HG03565 (cell line): Measurements from ENCODE around the gene PLA2G4D.

Experiments used
- ATAC-seq: cut with Tn5 transposase; IDR thresholded peaks from one replicate; pipeline ENCODE4 v1.9.1; 2021; ENCODE audit warnings: mild to moderate bottlenecking, moderate library complexity; ENCODE audit not compliant: unreplicated experiment

PLA2G4D gene

GRCh38 chr15:42128476-42128875, 34.1 kb upstream of the PLA2G4D start:
- no peak for ATAC-seq

DNA sequence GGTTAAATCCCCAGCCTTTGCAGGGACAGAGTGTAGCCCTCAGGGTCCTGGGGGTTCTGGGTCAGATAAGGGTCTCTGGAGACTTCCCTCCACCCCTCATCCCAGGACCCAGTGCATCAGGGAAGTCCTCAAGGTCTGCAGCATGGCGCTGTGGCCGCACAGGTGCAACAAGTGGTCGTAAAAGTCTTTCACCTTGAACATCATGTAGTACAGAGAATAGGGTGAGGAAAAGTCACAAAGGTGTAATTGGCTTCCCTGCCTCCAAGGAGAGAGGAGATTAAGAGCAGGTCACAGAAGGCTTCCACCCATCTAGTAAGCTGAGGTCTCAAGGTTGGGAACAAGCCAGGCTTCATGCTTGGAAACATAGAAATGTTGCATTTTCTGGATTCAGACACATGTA, 29.2 kb upstream of the PLA2G4D start:
- no peak for ATAC-seq

- ATAC-seq: no peak
Observed at GRCh38 chr15:42121682-42122081, 27.3 kb upstream of the PLA2G4D start.

DNA sequence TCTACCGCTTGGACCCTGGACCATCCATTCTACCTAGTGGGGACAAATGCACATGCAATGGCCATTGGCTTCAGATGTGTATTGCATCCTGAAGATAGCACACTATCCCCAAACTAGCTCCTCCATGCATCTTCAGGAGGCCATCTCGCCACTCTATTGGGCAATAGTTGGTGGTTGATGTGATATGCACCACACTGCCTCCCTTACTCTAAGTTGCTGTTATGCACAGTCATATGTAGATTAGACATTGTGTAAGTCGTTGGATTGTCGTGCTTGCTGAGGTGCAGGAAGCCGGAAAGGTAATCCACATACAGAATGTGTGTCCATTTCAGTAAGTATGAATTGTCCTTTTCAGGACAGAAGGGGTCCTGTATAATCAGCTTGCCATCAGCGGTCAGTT, 26.7 kb upstream of the PLA2G4D start:
- no peak for ATAC-seq

GRCh38 chr15:42120285-42120684, 25.9 kb upstream of the PLA2G4D start:
- ATAC-seq: no peak

- no peak for ATAC-seq
Observed at GRCh38 chr15:42119446-42119760, 25.0 kb upstream of the PLA2G4D start.

DNA sequence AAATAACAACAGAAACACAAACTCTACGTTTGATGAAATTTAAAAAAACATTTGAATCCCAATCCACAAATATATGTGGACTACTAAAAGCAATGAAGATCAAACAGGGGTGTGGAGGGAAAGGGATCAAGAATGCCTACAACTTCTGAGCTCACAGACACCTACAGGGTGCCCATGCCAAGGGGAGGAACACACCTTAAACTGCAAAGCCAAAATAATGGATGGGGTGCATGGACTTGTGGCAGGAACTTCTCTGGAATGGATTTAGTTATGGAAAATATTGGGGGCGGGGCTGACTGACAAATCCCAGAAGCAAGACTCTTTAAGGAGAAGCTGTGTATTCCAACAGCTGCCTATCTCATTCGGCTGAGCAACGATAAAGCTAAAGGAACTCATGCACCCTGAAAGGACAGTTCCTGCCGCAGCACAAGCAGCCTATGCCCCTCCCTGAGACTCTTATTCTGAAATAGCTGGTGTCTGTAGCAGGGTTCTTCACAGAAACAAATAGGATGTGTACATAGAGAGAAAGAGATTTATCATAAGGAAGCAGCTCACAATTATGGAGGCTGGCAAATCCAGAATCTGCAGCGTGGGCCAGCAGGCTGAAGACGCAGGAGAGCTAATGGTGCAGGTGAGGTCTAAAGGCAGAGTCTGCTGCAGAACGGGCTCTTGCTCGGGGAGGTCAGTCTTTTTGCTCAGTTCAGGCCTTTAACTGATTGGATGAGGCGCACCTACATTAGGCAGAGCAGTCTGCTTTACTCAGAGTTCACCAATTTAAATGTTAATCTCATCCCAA, 24.5 kb upstream of the PLA2G4D start:
- ATAC-seq: no peak

DNA sequence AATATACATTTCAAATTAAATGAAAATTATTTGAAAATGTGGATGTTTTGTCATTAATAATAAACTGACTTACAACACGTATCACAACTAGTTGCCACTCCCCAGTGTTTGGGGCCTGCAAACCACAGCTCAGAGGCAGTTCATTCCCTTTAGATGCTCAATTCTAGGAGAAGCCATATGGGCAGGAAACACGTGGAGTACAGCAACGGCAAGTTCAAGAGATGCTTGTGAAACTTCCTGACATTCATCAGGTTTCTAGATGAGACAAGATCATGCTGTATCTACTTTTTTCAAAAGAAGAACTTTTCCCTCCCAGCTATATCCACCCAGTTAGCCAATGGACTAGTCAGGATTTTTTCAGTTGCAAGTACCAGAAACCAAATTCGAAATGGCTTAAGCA, 17.6 kb upstream of the PLA2G4D start:
- ATAC-seq: no peak

DNA sequence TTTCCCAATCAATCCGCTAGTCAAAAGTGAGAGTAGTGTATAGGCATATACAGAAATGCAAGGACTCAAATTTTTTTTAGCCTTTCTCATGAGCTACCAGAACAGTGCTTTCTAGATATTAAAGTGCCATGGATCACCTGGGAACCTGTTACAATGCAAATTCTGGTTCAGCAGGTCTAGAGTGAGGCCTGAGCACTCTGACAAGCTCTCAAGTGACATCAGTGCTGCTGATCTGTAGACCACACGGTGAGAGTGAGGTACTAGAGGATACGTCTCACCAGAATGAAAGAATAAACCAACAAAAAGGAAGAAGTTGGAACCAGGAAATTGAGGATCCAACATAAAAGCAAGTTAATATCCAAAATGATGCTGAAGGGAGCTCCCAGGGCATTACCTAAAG, 16.0 kb upstream of the PLA2G4D start:
- no peak for ATAC-seq

DNA sequence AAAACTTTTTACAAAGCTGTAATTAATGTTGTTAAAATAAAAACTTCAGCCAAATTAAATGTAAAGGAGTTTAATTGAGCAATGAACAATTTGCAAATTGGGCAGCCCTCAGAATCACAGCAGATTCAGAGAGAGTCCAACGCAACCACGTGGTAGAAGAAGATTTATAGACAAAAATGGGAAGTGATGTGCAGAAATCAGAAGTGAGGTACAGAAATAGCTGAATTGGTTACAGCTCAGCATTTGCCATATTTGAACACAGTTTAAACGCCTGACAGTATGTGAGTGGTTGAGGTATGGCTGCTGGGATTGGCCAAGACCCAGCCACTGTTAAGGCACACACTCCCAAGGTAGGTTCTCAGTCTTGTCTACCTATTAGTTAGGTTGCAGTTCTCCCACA, 14.4 kb upstream of the PLA2G4D start:
- ATAC-seq: no peak

DNA sequence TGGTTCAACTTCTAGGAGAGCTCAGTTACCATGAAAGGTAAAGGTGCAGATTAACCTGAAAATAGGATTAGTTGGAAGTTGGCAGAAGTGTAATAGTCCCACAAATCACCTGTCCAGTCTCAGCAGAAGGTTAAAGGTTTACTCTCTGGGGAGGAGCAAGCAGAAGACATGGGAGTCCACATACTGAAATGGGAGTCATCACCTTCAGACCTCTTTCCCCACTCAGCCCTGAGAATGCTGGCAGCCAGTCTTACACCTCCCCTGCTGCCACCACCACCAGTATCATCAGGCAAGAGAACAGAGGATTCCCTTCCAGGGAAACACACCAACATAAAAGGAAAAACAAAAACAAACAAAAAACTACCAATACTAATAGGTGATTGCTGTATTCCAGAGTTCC, 13.8 kb upstream of the PLA2G4D start:
- ATAC-seq: no peak

GRCh38 chr15:42107473-42107872, 13.1 kb upstream of the PLA2G4D start:
- no peak for ATAC-seq

DNA sequence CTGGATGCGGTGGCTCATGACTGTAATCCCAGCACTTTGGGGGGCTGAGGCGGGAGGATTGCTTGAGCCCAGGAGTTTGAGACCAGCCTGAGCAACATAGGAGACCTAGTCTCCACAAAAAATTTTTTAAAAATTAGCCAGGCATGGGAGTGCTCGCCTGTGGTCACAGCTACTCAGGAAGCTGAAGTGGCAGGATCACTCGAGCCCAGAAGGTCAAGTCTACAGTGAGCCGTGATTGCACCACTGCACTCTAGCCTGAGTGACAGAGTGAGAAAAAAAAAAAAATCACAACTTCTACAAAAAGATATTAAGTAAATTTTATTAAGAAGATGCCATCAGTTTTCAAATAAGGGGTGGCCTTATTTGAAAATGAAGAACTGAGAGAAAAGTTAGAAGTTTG, 11.9 kb upstream of the PLA2G4D start:
- no peak for ATAC-seq

DNA sequence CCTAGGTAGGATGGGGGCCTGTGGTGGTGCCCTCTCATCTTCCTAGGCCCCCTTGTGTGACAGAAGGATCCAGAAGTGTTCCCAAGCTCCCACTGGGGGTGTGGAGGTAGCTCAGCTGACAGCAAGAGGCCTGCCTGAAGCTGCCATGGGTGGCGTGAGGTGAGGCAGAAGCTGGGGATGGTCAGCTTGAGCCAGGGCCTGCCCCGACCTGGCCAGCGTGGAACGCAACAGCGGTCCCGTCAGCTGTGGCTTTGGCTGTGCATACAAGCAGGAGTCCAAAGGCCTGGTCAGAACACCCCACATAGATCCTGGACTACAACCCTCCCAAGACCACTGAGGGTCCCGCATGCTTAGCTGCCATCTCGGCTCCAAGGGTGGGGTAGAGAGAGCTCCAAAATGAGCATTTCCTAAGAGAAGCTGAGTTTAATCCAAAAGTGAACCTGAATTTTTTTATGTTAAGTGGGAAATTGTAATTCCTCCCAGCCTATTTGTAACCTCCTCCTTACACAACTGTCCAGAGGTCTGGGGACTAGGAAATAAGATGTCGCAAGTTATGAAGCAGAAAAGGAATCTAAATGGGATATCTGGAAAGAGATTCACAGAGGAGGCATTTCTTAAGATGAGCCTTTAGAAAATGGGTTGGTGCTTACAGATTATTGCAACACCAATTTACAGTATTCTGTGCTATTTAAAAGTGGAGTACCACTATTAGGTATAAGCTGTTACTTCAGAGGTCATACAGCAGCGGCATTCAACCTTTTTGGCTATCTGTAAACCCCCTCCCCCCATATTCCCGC, 9.9 kb upstream of the PLA2G4D start:
- no peak for ATAC-seq

- no peak for ATAC-seq
Observed at GRCh38 chr15:42102646-42103235, 8.4 kb upstream of the PLA2G4D start.

DNA sequence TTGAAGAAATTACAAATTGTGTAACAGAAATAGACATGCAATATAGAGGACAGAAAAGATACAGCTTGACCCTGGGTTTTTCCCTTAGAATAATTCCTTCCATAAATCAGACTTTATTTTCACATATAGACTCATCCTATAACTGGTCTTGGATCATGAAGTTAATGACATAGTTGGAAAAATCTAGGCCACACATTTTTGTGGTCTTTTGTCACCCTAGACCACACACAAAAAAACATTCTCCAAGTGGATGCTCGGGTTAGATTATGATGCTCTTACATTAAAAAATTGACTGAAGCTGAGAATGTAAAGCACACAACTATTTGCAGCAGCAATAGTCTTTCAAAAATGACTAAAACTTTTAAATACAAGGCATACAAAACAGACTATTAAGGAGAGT, 7.5 kb upstream of the PLA2G4D start:
- ATAC-seq: no peak

DNA sequence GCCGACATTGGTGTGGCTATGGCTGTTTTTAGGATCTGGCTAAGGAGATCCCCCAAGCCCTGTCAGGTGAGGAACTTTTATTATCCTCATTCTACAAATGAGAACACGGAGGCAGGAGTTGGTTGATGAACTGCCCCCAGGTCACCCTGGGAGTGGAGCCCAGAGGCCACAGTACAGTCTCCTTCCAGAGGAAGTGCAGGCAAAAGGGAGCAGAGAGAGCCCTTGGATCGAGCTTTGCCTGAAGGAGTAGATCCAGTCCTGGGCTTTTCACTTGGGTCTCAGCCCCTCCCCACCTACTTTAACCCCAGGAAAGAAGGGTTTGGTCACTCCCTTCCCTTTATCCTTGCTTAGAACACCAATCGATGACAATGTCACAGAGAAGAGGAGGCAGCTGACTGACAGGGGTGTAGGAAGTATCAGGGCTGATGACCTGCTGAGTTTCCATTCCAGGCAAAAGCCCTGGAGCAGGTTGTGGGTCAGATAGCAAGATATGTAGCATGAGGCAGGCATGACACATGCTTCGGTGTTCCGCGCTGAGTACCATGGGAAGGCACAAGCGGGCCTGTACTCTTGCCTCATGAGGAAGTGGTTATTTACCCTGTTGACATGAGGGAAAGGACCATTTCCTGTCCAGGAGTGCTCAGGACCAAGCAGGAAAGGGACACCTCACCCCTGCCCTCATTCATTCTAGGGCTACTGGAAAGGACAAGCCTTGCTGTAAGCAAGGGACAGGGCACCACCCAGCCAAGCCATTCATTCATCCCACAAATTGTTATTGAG, 5.8 kb upstream of the PLA2G4D start:
- ATAC-seq: no peak

- ATAC-seq: no peak
Observed at GRCh38 chr15:42097018-42097417, 2.7 kb upstream of the PLA2G4D start.

DNA sequence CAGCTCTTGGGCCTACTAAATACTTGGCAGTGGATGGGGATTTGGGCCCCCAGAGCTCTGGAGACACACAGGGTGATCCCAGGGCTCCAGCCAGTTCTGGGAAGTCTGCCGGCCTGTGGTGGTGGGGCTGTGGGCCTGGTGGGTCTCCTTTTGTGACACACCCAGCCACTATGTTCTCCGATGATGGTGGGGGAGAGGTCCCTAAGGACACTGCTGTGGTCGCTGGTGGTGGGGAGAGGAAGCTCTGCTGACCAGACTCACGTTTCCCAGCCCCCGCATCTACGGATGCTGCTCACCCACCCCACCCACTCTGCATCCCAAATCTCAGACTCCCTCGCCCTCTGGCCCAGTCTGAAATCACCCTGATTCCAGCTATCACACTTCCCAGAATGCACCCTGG, 396 bp downstream of the PLA2G4D start:
- no peak for ATAC-seq

DNA sequence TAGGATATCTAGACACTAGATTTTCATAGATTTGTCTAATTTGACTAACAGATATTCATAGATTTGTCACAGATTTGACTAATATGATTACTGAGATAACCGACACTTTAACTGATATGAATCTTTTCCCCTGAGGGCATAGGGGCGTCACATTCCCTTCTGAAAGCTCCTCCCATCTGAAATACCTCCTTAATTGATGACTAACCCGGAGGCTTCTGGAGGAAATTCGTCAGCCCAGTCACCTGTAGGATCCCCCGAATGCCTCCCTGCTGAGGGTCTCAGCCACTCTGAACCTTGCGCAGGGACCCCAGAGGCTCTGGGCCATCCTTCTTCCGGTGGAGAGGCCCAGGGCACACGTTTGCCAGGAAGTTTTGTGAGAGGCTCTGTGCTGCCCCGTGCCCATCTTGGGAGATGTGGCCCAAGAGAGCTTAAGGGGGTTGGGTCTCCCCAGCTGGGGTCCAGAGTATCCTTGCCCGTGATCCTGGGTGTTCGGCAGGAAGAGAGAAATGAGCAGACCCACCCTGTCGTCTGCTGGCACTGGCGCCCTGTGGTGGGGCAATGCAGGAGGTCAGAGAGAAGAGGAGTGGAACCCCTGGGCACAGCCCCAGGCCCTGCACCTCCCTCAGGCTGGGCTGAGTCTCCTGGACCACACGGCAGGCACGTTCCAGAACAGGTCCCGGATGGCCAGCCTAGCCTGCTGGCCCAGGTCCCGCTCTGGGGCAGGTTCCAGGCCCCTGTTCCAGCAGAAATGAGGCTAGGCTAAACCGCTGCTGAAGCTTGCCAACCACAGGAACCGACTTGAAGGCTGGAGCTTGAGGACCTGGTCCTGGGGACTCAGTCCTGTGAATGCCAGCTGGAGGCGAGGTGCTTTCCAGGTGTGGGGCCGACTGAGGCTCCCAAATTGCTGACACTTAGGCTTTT, 1.7 kb downstream of the PLA2G4D start:
- no peak for ATAC-seq
